ENCODE results near the gene DUOX1.

DUOX1 gene

GRCh38 chr15:45155739-45156138 is 25.9 kb downstream of the DUOX1 start:
- in situ Hi-C loops (cut with MboI; ENCODE audit: low sequenced_read_pairs, unreplicated experiment), result no loop called here
- TF ChIP-seq CTCF (IDR thresholded peaks at IDR 0.05; ENCODE audit: borderline replicate concordance, control extremely low read depth, extremely low read depth, insufficient read depth, missing control alignments), result no peak
- no peak for DNase-seq (ENCODE audit: low spot score)

- no peak for DNase-seq (ENCODE audit: low spot score)
- in situ Hi-C loops (cut with MboI; ENCODE audit: low sequenced_read_pairs, unreplicated experiment), result no loop called here
- TF ChIP-seq CTCF (IDR thresholded peaks at IDR 0.05; ENCODE audit: borderline replicate concordance, control extremely low read depth, extremely low read depth, insufficient read depth, missing control alignments), result no peak
Observed at GRCh38 chr15:45156744-45157455, 27.1 kb downstream of the DUOX1 start.

GRCh38 chr15:45157974-45158373 is 28.2 kb downstream of the DUOX1 start:
- DNase-seq (ENCODE audit: low spot score), result no peak
- no peak for TF ChIP-seq CTCF (IDR thresholded peaks at IDR 0.05; ENCODE audit: borderline replicate concordance, control extremely low read depth, extremely low read depth, insufficient read depth, missing control alignments)
- in situ Hi-C loops (cut with MboI; ENCODE audit: low sequenced_read_pairs, unreplicated experiment), result no loop called here

GRCh38 chr15:45161666-45162065 is 31.9 kb downstream of the DUOX1 start:
- TF ChIP-seq CTCF (IDR thresholded peaks at IDR 0.05; ENCODE audit: borderline replicate concordance, control extremely low read depth, extremely low read depth, insufficient read depth, missing control alignments), result no peak
- in situ Hi-C loops (cut with MboI; ENCODE audit: low sequenced_read_pairs, unreplicated experiment), result no loop called here
- no peak for DNase-seq (ENCODE audit: low spot score)

GRCh38 chr15:45162771-45163507 is 33.1 kb downstream of the DUOX1 start:
- peak; percentile 94 for TF ChIP-seq CTCF (IDR thresholded peaks at IDR 0.05; ENCODE audit: borderline replicate concordance, control extremely low read depth, extremely low read depth, insufficient read depth, missing control alignments)
- DNase-seq (ENCODE audit: low spot score), result peak; percentile 90
- in situ Hi-C loops (cut with MboI; ENCODE audit: low sequenced_read_pairs, unreplicated experiment), result no loop called here

- in situ Hi-C loops (cut with MboI; ENCODE audit: low sequenced_read_pairs, unreplicated experiment), result no loop called here
- no peak for DNase-seq (ENCODE audit: low spot score)
Observed at GRCh38 chr15:45163508-45163856, 33.7 kb downstream of the DUOX1 start.

More at GRCh38 chr15:45163508-45163856, 33.7 kb downstream of the DUOX1 start:
- TF ChIP-seq CTCF (IDR thresholded peaks at IDR 0.05; ENCODE audit: borderline replicate concordance, control extremely low read depth, extremely low read depth, insufficient read depth, missing control alignments), result no peak

Measured in GM13976 (cell line).